ENCODE measurements around the gene LCOR.
A peak's percentile ranks its signal among the peaks of the same experiment; 100 is the strongest.
"Not testable (repeated sequence)": the region's sequence is repeated elsewhere in the genome, so short reads cannot be mapped to it uniquely, and the experiment has no call there.

Gene LCOR

GRCh38 chr10:96831867-96832720 lies at the start of gene LCOR:
Gene LCOR, plus strand, starts transcription at chr10:96832298. Its CDS starts 116,760 bp downstream, at chr10:96949058.
- peak; percentile 86 for DNase-seq

GRCh38 chr10:96784253-96784652 lies 47.8 kb upstream of the LCOR start:
- DNase-seq: no peak

GRCh38 chr10:96789571-96790108 lies 42.5 kb upstream of the LCOR start:
- peak; percentile 61 for DNase-seq

- no peak for DNase-seq
These were observed 40.2 kb upstream of the LCOR start for GRCh38 chr10:96791902-96792301.

- DNase-seq: no peak
These were observed 37.0 kb upstream of the LCOR start for GRCh38 chr10:96794836-96795733.

- DNase-seq: no peak
These were observed 34.6 kb upstream of the LCOR start for GRCh38 chr10:96797485-96797884.

- DNase-seq: no peak
These were observed 28.8 kb upstream of the LCOR start for GRCh38 chr10:96803288-96803664.

GRCh38 chr10:96814264-96814663 lies 17.8 kb upstream of the LCOR start:
- no peak for DNase-seq

- not testable (repeated sequence) for DNase-seq
These were observed 13.1 kb upstream of the LCOR start for GRCh38 chr10:96818971-96819370.

GRCh38 chr10:96820765-96821164 lies 11.3 kb upstream of the LCOR start:
- DNase-seq: no peak

GRCh38 chr10:96826438-96826837 lies 5.7 kb upstream of the LCOR start:
- no peak for DNase-seq

GRCh38 chr10:96828609-96829008 lies 3.5 kb upstream of the LCOR start:
- DNase-seq: no peak

- DNase-seq: no peak
These were observed 2.9 kb upstream of the LCOR start for GRCh38 chr10:96829029-96829773.

GRCh38 chr10:96830511-96831199 lies 1.4 kb upstream of the LCOR start:
- DNase-seq: peak; percentile 87

GRCh38 chr10:96831200-96831866 lies 765 bp upstream of the LCOR start:
- no peak for DNase-seq

- peak; percentile 88 for DNase-seq
These were observed 672 bp downstream of the LCOR start for GRCh38 chr10:96832721-96833219.

GRCh38 chr10:96833220-96834001 lies 1.3 kb downstream of the LCOR start:
- no peak for DNase-seq

- no peak for DNase-seq
These were observed 2.0 kb downstream of the LCOR start for GRCh38 chr10:96834120-96834519.

- DNase-seq: no peak
These were observed 3.8 kb downstream of the LCOR start for GRCh38 chr10:96835899-96836298.

- no peak for DNase-seq
These were observed 6.4 kb downstream of the LCOR start for GRCh38 chr10:96838529-96838928.
